ENCODE measurements around the gene DENND1C. TPM values are rescaled to one million over a fixed set of nuclear protein-coding genes. Genes with fewer than 3 reads are reported as not detected.

DENND1C gene
- total RNA-seq, 1 donor from 2014 or later, result not detected

DNA sequence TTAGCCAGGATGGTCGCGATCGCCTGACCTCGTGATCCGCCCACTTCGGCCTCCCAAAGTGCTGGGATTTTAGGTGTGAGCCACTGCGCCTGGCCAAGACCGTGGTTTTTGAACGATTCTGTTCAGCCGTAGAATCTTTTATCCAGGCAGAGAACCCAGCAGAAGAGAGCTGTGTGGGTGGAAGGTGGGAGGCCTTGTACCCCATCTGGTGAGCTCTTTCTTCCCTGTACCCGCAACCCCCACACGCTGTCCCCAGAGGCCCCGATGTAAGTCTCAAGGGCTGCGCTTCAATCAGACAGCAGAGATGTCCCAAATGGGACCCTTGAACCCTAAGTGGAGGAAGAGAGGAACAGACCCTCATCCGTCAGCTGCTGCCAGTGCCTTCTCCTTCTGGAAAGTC is 25.7 kb downstream of the DENND1C start:
- DNase-seq (ENCODE audit: low spot score), result no peak
- no peak overlapping the region for H3K9ac ChIP-seq
- no peak overlapping the region for H3K27ac ChIP-seq
- no peaks in the 10 kb centered on the region for H3K36me3 ChIP-seq
- no peak overlapping the region for H3K4me2 ChIP-seq
- H3K9me3 ChIP-seq (ENCODE audit: low read depth), result no peaks in the 10 kb centered on the region
- H3K79me2 ChIP-seq (ENCODE audit: low read depth), result no peaks in the 10 kb centered on the region
- no peak overlapping the region for H3K4me3 Mint-ChIP-seq
- H3K36me3 Mint-ChIP-seq, result peaks cover 40% of the 10 kb centered on the region
- no peaks in the 10 kb centered on the region for H4K20me1 ChIP-seq (ENCODE audit: low read depth)
- no peaks in the 10 kb centered on the region for H3K4me1 ChIP-seq
- peaks cover 12% of the 10 kb centered on the region for H3K9me3 Mint-ChIP-seq
- no peak for TF ChIP-seq EZH2 (IDR thresholded peaks at IDR 0.05)
- no peak for TF ChIP-seq EZH2phosphoT487 (IDR thresholded peaks at IDR 0.05)
- TF ChIP-seq, protein P1, sequence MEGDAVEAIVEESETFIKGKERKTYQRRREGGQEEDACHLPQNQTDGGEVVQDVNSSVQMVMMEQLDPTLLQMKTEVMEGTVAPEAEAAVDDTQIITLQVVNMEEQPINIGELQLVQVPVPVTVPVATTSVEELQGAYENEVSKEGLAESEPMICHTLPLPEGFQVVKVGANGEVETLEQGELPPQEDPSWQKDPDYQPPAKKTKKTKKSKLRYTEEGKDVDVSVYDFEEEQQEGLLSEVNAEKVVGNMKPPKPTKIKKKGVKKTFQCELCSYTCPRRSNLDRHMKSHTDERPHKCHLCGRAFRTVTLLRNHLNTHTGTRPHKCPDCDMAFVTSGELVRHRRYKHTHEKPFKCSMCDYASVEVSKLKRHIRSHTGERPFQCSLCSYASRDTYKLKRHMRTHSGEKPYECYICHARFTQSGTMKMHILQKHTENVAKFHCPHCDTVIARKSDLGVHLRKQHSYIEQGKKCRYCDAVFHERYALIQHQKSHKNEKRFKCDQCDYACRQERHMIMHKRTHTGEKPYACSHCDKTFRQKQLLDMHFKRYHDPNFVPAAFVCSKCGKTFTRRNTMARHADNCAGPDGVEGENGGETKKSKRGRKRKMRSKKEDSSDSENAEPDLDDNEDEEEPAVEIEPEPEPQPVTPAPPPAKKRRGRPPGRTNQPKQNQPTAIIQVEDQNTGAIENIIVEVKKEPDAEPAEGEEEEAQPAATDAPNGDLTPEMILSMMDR (IDR thresholded peaks at IDR 0.05), result no peak
- H3K27ac Mint-ChIP-seq, result no peak overlapping the region
- no peak overlapping the region for H2AFZ ChIP-seq (replicated peaks)
- no peak overlapping the region for H3K4me3 ChIP-seq
- peaks cover 7% of the 10 kb centered on the region for H3F3A ChIP-seq (ENCODE audit: low read depth)
- H3K27me3 Mint-ChIP-seq (ENCODE audit: insufficient read depth, low read depth), result peaks cover 5% of the 10 kb centered on the region
- H3K27me3 ChIP-seq, result peaks cover 9% of the 10 kb centered on the region
- H3K4me1 Mint-ChIP-seq, result peaks cover 16% of the 10 kb centered on the region

DNA sequence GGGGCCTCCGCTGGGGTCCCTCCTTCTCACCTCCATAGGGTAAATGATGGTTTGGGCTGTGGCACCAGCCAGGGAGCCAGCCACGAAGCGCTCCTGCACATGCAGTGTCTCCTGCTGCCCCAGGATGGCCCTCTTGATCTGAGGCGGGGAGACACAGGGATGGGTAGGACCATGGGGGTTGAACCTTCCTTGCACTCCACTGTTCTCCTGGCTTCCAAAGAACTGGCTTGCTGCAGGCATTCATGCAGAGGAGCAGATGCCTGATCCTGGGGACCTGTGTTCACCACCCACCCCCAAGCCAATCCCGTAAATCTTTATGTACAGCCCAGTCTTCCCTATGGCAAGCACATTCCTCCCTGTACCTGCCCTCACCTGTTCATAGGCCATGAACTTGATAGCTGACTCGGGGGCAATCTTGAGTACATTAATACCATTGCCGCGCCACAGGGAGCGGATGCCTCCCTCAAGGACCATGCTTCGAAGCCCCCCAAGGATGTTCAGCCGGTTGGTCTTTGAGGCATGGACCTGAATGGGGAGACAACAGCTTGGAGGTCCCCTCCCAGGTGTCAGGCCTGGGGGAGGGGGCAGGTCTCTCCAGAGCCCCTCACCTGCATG is 27.5 kb downstream of the DENND1C start:
- Mint-ChIP-seq H3K36me3 (peaks cover 45% of the 10 kb centered on the region), H3K9me3 (peaks cover 12% of the 10 kb centered on the region), H3K4me3 (no peak overlapping the region), H3K4me1 (peaks cover 10% of the 10 kb centered on the region), H3K27me3 (ENCODE audit: insufficient read depth, low read depth) (peaks cover 3% of the 10 kb centered on the region), H3K27ac (no peak overlapping the region)
- no peaks in the 10 kb centered on the region for H3F3A ChIP-seq (ENCODE audit: low read depth)
- H3K4me2 ChIP-seq, result no peak overlapping the region
- H3K27ac ChIP-seq, result no peak overlapping the region
- no peak overlapping the region for H3K4me3 ChIP-seq
- H4K20me1 ChIP-seq (ENCODE audit: low read depth), result no peaks in the 10 kb centered on the region
- H3K79me2 ChIP-seq (ENCODE audit: low read depth), result no peaks in the 10 kb centered on the region
- no peak overlapping the region for H2AFZ ChIP-seq (replicated peaks)
- H3K36me3 ChIP-seq, result no peaks in the 10 kb centered on the region
- no peak overlapping the region for H3K9ac ChIP-seq
- H3K27me3 ChIP-seq, result peaks cover 7% of the 10 kb centered on the region
- TF ChIP-seq EZH2phosphoT487 (IDR thresholded peaks at IDR 0.05), result no peak
- no peaks in the 10 kb centered on the region for H3K9me3 ChIP-seq (ENCODE audit: low read depth)
- H3K4me1 ChIP-seq, result no peaks in the 10 kb centered on the region
- no peak for DNase-seq (ENCODE audit: low spot score)

DNA sequence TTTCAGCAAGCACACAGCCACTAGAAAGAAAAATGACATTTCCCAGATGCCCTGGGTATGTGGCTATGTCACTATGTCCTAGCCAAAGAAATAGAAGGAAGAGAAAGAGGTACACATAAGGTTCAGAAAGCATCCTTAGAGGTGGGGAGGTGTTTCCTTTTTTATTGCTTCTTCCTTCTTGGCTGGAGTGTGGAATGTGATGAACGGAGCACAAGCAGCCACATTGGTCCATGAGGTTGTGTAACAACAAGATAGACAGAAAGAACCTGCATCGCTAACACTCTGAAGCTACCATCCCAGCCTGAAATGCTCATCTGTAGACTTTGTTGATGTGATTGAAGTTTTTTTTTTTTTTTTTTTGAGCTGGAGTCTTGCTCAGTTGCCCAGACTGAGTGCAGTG is 28.7 kb downstream of the DENND1C start:
- Mint-ChIP-seq H3K4me3 (no peak overlapping the region), H3K9me3 (peaks cover 12% of the 10 kb centered on the region), H3K27ac (no peak overlapping the region), H3K36me3 (peaks cover 43% of the 10 kb centered on the region), H3K27me3 (ENCODE audit: insufficient read depth, low read depth) (no peaks in the 10 kb centered on the region), H3K4me1 (no peaks in the 10 kb centered on the region)
- H4K20me1 ChIP-seq (ENCODE audit: low read depth), result no peaks in the 10 kb centered on the region
- H3K4me1 ChIP-seq, result no peaks in the 10 kb centered on the region
- no peak for DNase-seq (ENCODE audit: low spot score)
- no peak overlapping the region for H3K9ac ChIP-seq
- H3K4me3 ChIP-seq, result no peak overlapping the region
- no peak overlapping the region for H3K4me2 ChIP-seq
- H3K36me3 ChIP-seq, result no peaks in the 10 kb centered on the region
- no peaks in the 10 kb centered on the region for H3K9me3 ChIP-seq (ENCODE audit: low read depth)
- H3K27ac ChIP-seq, result no peak overlapping the region
- no peak overlapping the region for H2AFZ ChIP-seq (replicated peaks)
- no peaks in the 10 kb centered on the region for H3K27me3 ChIP-seq
- H3K79me2 ChIP-seq (ENCODE audit: low read depth), result no peaks in the 10 kb centered on the region
- no peak for TF ChIP-seq EZH2 (IDR thresholded peaks at IDR 0.05)
- TF ChIP-seq, protein P1 (IDR thresholded peaks at IDR 0.05), result no peak
- TF ChIP-seq EZH2phosphoT487 (IDR thresholded peaks at IDR 0.05), result no peak
- H3F3A ChIP-seq (ENCODE audit: low read depth), result no peaks in the 10 kb centered on the region

DNA sequence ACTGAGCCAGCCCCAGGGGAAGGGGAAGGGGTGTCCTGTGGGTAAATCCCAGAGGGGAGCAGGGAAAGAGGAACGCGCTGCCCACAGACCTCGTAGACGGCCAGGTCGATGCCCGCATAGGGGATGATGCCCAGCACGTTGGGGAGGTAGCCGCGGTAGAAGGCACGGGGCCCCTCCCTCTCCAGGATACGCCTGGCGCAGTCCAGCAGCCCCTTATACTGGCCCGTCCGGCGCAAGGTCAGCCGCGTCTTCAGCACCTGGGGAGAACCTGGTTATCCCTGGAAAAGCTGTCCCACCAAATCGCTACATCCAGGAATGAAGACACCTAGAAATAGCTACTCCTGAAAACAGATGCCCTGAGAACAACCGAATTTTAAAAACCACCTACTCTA is 29.4 kb downstream of the DENND1C start:
- Mint-ChIP-seq H3K27me3 (ENCODE audit: insufficient read depth, low read depth) (no peaks in the 10 kb centered on the region), H3K4me1 (no peaks in the 10 kb centered on the region), H3K4me3 (no peak overlapping the region), H3K9me3 (peaks cover 12% of the 10 kb centered on the region), H3K36me3 (peaks cover 43% of the 10 kb centered on the region), H3K27ac (no peak overlapping the region)
- H2AFZ ChIP-seq (replicated peaks), result no peak overlapping the region
- H3K27me3 ChIP-seq, result no peaks in the 10 kb centered on the region
- no peak overlapping the region for H3K4me3 ChIP-seq
- DNase-seq (ENCODE audit: low spot score), result no peak
- TF ChIP-seq EZH2 (IDR thresholded peaks at IDR 0.05) (no peak), EZH2phosphoT487 (IDR thresholded peaks at IDR 0.05) (no peak)
- TF ChIP-seq, protein P1 (IDR thresholded peaks at IDR 0.05), result no peak
- H4K20me1 ChIP-seq (ENCODE audit: low read depth), result no peaks in the 10 kb centered on the region
- H3K36me3 ChIP-seq, result no peaks in the 10 kb centered on the region
- no peak overlapping the region for H3K27ac ChIP-seq
- no peak overlapping the region for H3K9ac ChIP-seq
- no peaks in the 10 kb centered on the region for H3K4me1 ChIP-seq
- no peaks in the 10 kb centered on the region for H3F3A ChIP-seq (ENCODE audit: low read depth)
- H3K79me2 ChIP-seq (ENCODE audit: low read depth), result no peaks in the 10 kb centered on the region
- H3K9me3 ChIP-seq (ENCODE audit: low read depth), result no peaks in the 10 kb centered on the region
- no peak overlapping the region for H3K4me2 ChIP-seq

All from neural progenitor cell (in vitro differentiated cells).